HepG2 (cell line): ENCODE data around the gene DOCK2. TPM values are rescaled to one million over a fixed set of nuclear protein-coding genes. Genes with fewer than 3 reads are reported as not detected.

Source experiments
- ATAC-seq: fragments of 200-7000 bp; cut with Tn5 transposase; 3 replicates; pipeline ENCODE4 v1.9.1; 2020; ENCODE audit warnings: mild to moderate bottlenecking, moderate library complexity
- BruUV-seq: library from RNA; stranded (reverse); fragments of 400-500 nt; replicated peaks from 2 replicates; lab custom pipeline; 2021; lab: Mats Ljungman, UMichigan
- CTCF ChIA-PET: fragments of 300-600 bp; formaldehyde crosslinking; extraction: SDS; loops from one replicate; lab custom pipeline; 2021; ENCODE audit warnings: low total read pairs, inconsistent platforms, low intra/inter-chr PET ratio; lab: Yijun Ruan, JAX
- POLR2A ChIA-PET: fragments of 350-600 bp; sonication (Branson Sonifier 250); formaldehyde crosslinking; loops from one replicate; lab custom pipeline; 2020; ENCODE audit warnings: antibody characterized with exemption, inconsistent platforms; lab: Yijun Ruan, JAX
- DNase-seq: peaks from one replicate; pipeline ENCODE4 v3.0.0-alpha.2; 2015; ENCODE audit warnings: low spot score
- FAIRE-seq: peaks from 3 replicates; lab custom pipeline; 2011; peaks lifted over from hg19 to GRCh38; lab: Jason Lieb, UNC
- H2AFZ ChIP-seq: one replicate; pipeline ENCODE4 v1.6.1; 2011; ENCODE audit warnings: low read length, inconsistent platforms
- H3K27ac ChIP-seq: fragments of 300-600 bp; 3 replicates; pipeline ENCODE4 v1.8.0; 2011; ENCODE audit warnings: mixed run types, mild to moderate bottlenecking, mixed read lengths, low read length, inconsistent platforms; ENCODE audit not compliant: insufficient read depth; ENCODE audit errors: extremely low read length
- H3K27me3 ChIP-seq, 2 experiments: fragments of 200-600 bp in 1 of 2; 2 replicates in 1 of 2; 3 replicates in 1 of 2; pipeline versions ENCODE4 v1.6.0 to v1.8.0; 2011; ENCODE audit warnings: low read length in 2 of 2, mild to moderate bottlenecking in 2 of 2, moderate library complexity in 2 of 2, inconsistent platforms in 1 of 2; ENCODE audit not compliant: insufficient read depth in 2 of 2, control insufficient read depth in 1 of 2
- H3K36me3 ChIP-seq, 2 experiments: fragments of 200-600 bp in 1 of 2; replicated peaks in 1 of 2; 2 replicates in 1 of 2; 3 replicates in 1 of 2; pipeline versions ENCODE4 v1.5.1 to v1.8.0; 2011; ENCODE audit warnings: low read length in 2 of 2, inconsistent platforms in 1 of 2; ENCODE audit not compliant: insufficient read depth in 2 of 2, control insufficient read depth in 1 of 2
- H3K4me1 ChIP-seq: 2 replicates; pipeline ENCODE4 v1.5.1; 2012; ENCODE audit warnings: low read length, inconsistent platforms; ENCODE audit not compliant: insufficient read depth
- H3K4me2 ChIP-seq: 2 replicates; pipeline ENCODE4 v1.6.0; 2011; ENCODE audit warnings: low read depth, low read length, inconsistent platforms
- H3K4me3 ChIP-seq, 3 experiments: fragments of 200-600 bp in 1 of 3; sonication (generic), shearing (Covaris generic) in 1 of 3; replicated peaks in 1 of 3; 2 replicates each; pipeline ENCODE4 v1.5.1; 2011 to 2016; ENCODE audit warnings: low read length in 3 of 3, inconsistent platforms in 2 of 3, low read depth in 2 of 3, mild to moderate bottlenecking in 2 of 3, control low read depth in 1 of 3, mixed read lengths in 1 of 3; ENCODE audit not compliant: insufficient read depth in 1 of 3
- H3K79me2 ChIP-seq: one replicate; pipeline ENCODE4 v1.6.1; 2011; ENCODE audit warnings: low read length, inconsistent platforms; ENCODE audit not compliant: insufficient read depth
- H3K9ac ChIP-seq: 2 replicates; pipeline ENCODE4 v1.6.0; 2011; ENCODE audit warnings: mild to moderate bottlenecking, low read depth, low read length, inconsistent platforms; ENCODE audit not compliant: insufficient read depth
- H3K9me3 ChIP-seq: 2 replicates; pipeline ENCODE4 v1.5.1; 2012; ENCODE audit warnings: mild to moderate bottlenecking, low read length
- H4K20me1 ChIP-seq: 2 replicates; pipeline ENCODE4 v1.6.0; 2011; ENCODE audit warnings: inconsistent platforms, mild to moderate bottlenecking, low read length, moderate library complexity; ENCODE audit not compliant: insufficient read depth
- MAFK ChIP-seq, 2 experiments: IDR thresholded peaks in 1 of 2; conservative IDR thresholded peaks in 1 of 2; 2 replicates each; pipeline ENCODE4 v1.6.1; 2011; ENCODE audit warnings: improper control_type of control experiment in 2 of 2, low read length in 2 of 2
- SP4 ChIP-seq: sonication (generic); formaldehyde crosslinking; IDR thresholded peaks from 2 replicates; pipeline ENCODE4 v1.8.1; 2023; ENCODE audit warnings: mild to moderate bottlenecking, missing genetic modification reagents
- STAG1 ChIP-seq: sonication (generic); formaldehyde crosslinking; IDR thresholded peaks from 2 replicates; pipeline ENCODE4 v1.4.0; 2020; ENCODE audit warnings: missing genetic modification reagents
- ZNF550 ChIP-seq: sonication (generic); formaldehyde crosslinking; IDR thresholded peaks from 2 replicates; pipeline ENCODE4 v1.4.0; 2020; ENCODE audit warnings: mild to moderate bottlenecking, missing genetic modification reagents, borderline replicate concordance
- WGBS: methylation state at CpG from one replicate; pipeline ENCODE4 v1.1.6; 2017; ENCODE audit warnings: low lambda C conversion rate; 5-methylcytosine and 5-hydroxymethylcytosine counted together
- in situ Hi-C: cut with HindIII; loops from 2 replicates; pipeline ENCODE4 v1.10.0; 2017; ENCODE audit warnings: low pct_unique_long_range_greater_than_20kb; ENCODE audit not compliant: extremely low pct_ligation_motif_present
- intact Hi-C: fragments of 100-400 bp; cut with micrococcal nuclease; formaldehyde crosslinking; loops from one replicate; pipeline ENCODE4 v1.10.0; 2022; ENCODE audit not compliant: unreplicated experiment
- polyA plus RNA-seq, 8 experiments: library from polyadenylated mRNA; depleted of rRNA in 3 of 8; stranded (reverse) in 7 of 8; unstranded in 1 of 8; fragments of >200 nt; fragmentation: Illumina TruSeq in 4 of 8; extraction: Trizol in 4 of 8; gene quantifications; 2 replicates each; pipeline versions ENCODE4 v1.2.1 to v1.2.3, GENCODE V29; 2011 to 2016; ENCODE audit warnings: low read depth in 4 of 8, missing spikeins in 1 of 8, mixed read lengths in 1 of 8; ENCODE audit not compliant: insufficient read depth in 1 of 8
- total RNA-seq, 5 experiments: library from RNA; depleted of rRNA; stranded (reverse); fragments of >200 nt; fragmentation: Illumina TruSeq; extraction: Trizol; gene quantifications; 2 replicates each; pipeline ENCODE4 v1.2.3, GENCODE V29; 2016; ENCODE audit warnings: low read depth in 1 of 5
- TF ChIP-seq, protein P1 (sequence below): sonication (generic); formaldehyde crosslinking; IDR thresholded peaks from 2 replicates; pipeline ENCODE4 v1.4.0; 2020; ENCODE audit warnings: missing genetic modification reagents
- TF ChIP-seq, protein P2 (sequence below), 2 experiments: IDR thresholded peaks; 2 replicates each; pipeline ENCODE4 v1.6.1; 2011 to 2012; ENCODE audit warnings: low read length in 2 of 2, borderline replicate concordance in 1 of 2, low read depth in 1 of 2, mild to moderate bottlenecking in 1 of 2, moderate library complexity in 1 of 2
- TF ChIP-seq, protein P3 (sequence below): sonication (generic); formaldehyde crosslinking; IDR thresholded peaks from 2 replicates; pipeline ENCODE4 v1.5.0; 2020; ENCODE audit warnings: mild to moderate bottlenecking, missing genetic modification reagents, moderate library complexity

Gene DOCK2
- total and polyA plus RNA-seq, 2 of the 13 experiments (the other 11 are each of a cell fraction or from before 2014, with no cell fraction given): not detected

DNA sequence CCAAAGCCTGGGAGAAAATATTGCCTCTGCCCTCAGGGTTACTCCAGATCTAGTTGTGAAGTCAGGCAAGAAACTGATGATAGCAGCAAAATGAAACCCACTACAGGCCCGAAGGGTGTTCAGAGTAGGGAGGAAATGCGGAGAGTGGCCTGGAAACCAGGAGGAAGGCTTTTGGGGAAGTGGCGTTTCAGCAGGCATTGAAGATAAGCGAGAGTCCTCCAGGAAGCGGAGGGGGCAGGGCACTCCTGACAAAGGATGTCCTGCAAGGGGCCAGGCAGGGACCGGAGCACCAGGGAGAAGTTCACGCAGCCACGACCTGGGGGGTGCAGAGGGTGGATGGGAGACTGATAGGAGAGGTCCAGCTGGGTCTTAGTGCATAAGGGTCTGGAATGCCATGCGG lies 460.9 kb downstream of the DOCK2 start:
- TF ChIP-seq ZNF550 (CRISPR knock-in tag): no peak
- TF ChIP-seq MAFK (conservative IDR thresholded peaks at IDR 0.05 in 1 of 2, IDR thresholded peaks at IDR 0.05 in 1 of 2; ENCODE audit: low read length in 2 of 2): peak in 1 of 2 experiments; percentile 3; a peak in 1 of 4 replicates
- 3% methylated on average over 7 of the region's 9 CpGs for WGBS
- Histone ChIP-seq H3K36me3 (no peaks in the 10 kb centered on the region), H4K20me1 (no peaks in the 10 kb centered on the region), H3K4me3 (no peak overlapping the region), H3K9ac (no peak overlapping the region), H3K27me3 (peaks cover 0 to 1% of the 10 kb centered on the region in 2 experiments; a peak in 3 of 5 replicates), H3K27ac (no peak overlapping the region), H3K4me1 (no peaks in the 10 kb centered on the region), H2AFZ (no peak overlapping the region), H3K79me2 (no peaks in the 10 kb centered on the region), H3K4me2 (no peak overlapping the region), H3K9me3 (no peaks in the 10 kb centered on the region)
- ChIA-PET CTCF (no interaction called here), POLR2A (no interaction called here)
- in situ Hi-C loops (no loop called here), intact Hi-C loops (no loop called here)
- DNase-seq (no peak), ATAC-seq (no peak), FAIRE-seq (no peak)
- no TSS peak for BruUV-seq

DNA sequence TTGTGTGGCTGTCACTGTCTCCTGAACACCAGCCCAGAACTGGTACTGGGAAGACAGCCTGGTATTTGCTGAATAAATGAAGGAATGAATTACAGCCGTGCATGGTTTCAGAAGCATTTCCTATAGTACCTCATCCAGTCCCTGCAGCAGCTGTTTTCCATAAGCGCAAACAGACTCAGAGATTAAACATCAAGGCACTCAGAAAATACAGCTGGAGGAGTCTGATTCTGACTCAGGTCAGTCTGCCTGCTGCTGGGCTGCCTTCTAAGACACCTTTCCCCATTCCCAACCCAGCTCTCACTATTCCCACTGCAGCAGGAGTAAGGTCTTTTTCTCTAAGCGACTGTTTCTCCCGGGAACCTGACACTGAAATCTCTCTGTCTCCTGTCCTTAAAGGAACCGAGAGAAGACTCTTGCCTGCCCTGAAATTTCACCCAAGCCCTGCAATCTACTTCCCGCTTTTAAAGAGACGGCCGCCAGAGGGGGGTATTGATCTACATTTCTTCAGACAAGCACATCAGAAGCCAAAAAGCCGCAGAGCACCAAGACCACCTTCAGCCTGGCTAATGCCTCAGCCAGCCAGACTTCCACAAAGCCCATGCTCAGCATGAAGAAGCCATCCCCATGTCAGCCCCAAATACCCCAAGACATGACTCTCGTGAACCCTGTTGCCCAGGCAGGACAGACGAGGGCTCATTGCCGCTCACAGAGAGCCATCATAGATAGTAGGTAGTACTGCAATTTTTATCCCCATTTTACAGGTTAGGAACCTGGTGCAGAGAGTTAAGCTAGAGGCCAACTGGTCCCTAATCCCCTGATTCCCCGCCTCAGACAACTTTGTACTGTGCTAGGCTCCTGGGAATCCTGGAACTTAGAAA lies 463.2 kb downstream of the DOCK2 start:
- no peak overlapping the region for H3K9ac ChIP-seq
- H2AFZ ChIP-seq: no peak overlapping the region
- in situ Hi-C loops: loop anchor here (5.0 kb wide), 2 partner anchors 82 to 322 kb away; no protein-coding TSS in a partner anchor
- H3K27me3 ChIP-seq: no peaks in the 10 kb centered on the region; a peak in 3 of 5 replicates
- no peaks in the 10 kb centered on the region for H3K36me3 ChIP-seq
- ChIA-PET CTCF (interaction anchor here (1.1 to 2.8 kb wide), 4 partner anchors 84 to 320 kb away, joined by 3 to 17 read pairs (median 9); no protein-coding TSS in a partner anchor), POLR2A (no interaction called here)
- no peaks in the 10 kb centered on the region for H3K79me2 ChIP-seq
- no peak overlapping the region for H3K4me3 ChIP-seq
- no peaks in the 10 kb centered on the region for H3K9me3 ChIP-seq
- FAIRE-seq (peak; percentile 44), ATAC-seq (peak; percentile 76), DNase-seq (peak; percentile 62)
- H3K27ac ChIP-seq: no peak overlapping the region
- 21% methylated on average over 12 of the region's 13 CpGs for WGBS
- intact Hi-C loops: loop anchor here (1.0 kb wide), 2 partner anchors 84 to 116 kb away; no protein-coding TSS in a partner anchor
- no TSS peak for BruUV-seq
- no peaks in the 10 kb centered on the region for H4K20me1 ChIP-seq
- no peak overlapping the region for H3K4me2 ChIP-seq
- H3K4me1 ChIP-seq: no peaks in the 10 kb centered on the region
- TF ChIP-seq STAG1 (CRISPR knock-in tag) (peak; percentile 66), SP4 (no peak)
- TF ChIP-seq, protein P1, sequence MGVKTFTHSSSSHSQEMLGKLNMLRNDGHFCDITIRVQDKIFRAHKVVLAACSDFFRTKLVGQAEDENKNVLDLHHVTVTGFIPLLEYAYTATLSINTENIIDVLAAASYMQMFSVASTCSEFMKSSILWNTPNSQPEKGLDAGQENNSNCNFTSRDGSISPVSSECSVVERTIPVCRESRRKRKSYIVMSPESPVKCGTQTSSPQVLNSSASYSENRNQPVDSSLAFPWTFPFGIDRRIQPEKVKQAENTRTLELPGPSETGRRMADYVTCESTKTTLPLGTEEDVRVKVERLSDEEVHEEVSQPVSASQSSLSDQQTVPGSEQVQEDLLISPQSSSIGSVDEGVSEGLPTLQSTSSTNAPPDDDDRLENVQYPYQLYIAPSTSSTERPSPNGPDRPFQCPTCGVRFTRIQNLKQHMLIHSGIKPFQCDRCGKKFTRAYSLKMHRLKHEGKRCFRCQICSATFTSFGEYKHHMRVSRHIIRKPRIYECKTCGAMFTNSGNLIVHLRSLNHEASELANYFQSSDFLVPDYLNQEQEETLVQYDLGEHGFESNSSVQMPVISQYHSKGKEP (CRISPR knock-in tag): no peak
- TF ChIP-seq, protein P2, sequence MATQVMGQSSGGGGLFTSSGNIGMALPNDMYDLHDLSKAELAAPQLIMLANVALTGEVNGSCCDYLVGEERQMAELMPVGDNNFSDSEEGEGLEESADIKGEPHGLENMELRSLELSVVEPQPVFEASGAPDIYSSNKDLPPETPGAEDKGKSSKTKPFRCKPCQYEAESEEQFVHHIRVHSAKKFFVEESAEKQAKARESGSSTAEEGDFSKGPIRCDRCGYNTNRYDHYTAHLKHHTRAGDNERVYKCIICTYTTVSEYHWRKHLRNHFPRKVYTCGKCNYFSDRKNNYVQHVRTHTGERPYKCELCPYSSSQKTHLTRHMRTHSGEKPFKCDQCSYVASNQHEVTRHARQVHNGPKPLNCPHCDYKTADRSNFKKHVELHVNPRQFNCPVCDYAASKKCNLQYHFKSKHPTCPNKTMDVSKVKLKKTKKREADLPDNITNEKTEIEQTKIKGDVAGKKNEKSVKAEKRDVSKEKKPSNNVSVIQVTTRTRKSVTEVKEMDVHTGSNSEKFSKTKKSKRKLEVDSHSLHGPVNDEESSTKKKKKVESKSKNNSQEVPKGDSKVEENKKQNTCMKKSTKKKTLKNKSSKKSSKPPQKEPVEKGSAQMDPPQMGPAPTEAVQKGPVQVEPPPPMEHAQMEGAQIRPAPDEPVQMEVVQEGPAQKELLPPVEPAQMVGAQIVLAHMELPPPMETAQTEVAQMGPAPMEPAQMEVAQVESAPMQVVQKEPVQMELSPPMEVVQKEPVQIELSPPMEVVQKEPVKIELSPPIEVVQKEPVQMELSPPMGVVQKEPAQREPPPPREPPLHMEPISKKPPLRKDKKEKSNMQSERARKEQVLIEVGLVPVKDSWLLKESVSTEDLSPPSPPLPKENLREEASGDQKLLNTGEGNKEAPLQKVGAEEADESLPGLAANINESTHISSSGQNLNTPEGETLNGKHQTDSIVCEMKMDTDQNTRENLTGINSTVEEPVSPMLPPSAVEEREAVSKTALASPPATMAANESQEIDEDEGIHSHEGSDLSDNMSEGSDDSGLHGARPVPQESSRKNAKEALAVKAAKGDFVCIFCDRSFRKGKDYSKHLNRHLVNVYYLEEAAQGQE (IDR thresholded peaks at IDR 0.05; ENCODE audit: borderline replicate concordance in 1 of 2, low read depth in 1 of 2, low read length in 2 of 2): no peak
- TF ChIP-seq, protein P3, sequence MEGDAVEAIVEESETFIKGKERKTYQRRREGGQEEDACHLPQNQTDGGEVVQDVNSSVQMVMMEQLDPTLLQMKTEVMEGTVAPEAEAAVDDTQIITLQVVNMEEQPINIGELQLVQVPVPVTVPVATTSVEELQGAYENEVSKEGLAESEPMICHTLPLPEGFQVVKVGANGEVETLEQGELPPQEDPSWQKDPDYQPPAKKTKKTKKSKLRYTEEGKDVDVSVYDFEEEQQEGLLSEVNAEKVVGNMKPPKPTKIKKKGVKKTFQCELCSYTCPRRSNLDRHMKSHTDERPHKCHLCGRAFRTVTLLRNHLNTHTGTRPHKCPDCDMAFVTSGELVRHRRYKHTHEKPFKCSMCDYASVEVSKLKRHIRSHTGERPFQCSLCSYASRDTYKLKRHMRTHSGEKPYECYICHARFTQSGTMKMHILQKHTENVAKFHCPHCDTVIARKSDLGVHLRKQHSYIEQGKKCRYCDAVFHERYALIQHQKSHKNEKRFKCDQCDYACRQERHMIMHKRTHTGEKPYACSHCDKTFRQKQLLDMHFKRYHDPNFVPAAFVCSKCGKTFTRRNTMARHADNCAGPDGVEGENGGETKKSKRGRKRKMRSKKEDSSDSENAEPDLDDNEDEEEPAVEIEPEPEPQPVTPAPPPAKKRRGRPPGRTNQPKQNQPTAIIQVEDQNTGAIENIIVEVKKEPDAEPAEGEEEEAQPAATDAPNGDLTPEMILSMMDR (CRISPR knock-in tag): peak; percentile 65
